Gastrocnemius medialis (tissue), 4 donors: ENCODE measurements around the gene C10orf71. TPM values are rescaled to one million over a fixed set of nuclear protein-coding genes. Genes with fewer than 3 reads are reported as not detected.

Source experiments
- ATAC-seq, 2 donors: fragments of 150-250 bp; one replicate each; pipeline ENCODE4 v1.9.1; 2016
- DNase-seq, 2 donors: peaks; one replicate each; pipeline ENCODE4 v3.0.0-alpha.2; 2019
- H3K27ac ChIP-seq, 4 donors: fragments of 200-600 bp; sonication (generic); 1 replicate in 1 of 4; 2 replicates in 3 of 4; pipeline ENCODE4 v1.5.1; 2016 to 2018; ENCODE audit warnings: mild to moderate bottlenecking in 2 of 4, moderate library complexity in 1 of 4
- H3K27me3 ChIP-seq, 3 donors: fragments of 200-600 bp; sonication (generic) in 2 of 3; 1 replicate in 1 of 3; 2 replicates in 2 of 3; pipeline versions ENCODE4 v1.5.1 to v1.6.0; 2016 to 2019; ENCODE audit warnings: mild to moderate bottlenecking in 1 of 3, moderate library complexity in 1 of 3
- H3K36me3 ChIP-seq, 2 donors: fragments of 200-600 bp; sonication (generic) in 1 of 2; one replicate each; pipeline ENCODE4 v1.5.1; 2017 to 2018
- H3K4me1 ChIP-seq, 2 donors: fragments of 200-600 bp; sonication (generic) in 1 of 2; one replicate each; pipeline ENCODE4 v1.5.1; 2016 to 2017; ENCODE audit warnings: mild to moderate bottlenecking in 2 of 2
- H3K4me3 ChIP-seq, 4 donors: fragments of 200-600 bp; sonication (generic) in 3 of 4; 1 replicate in 1 of 4; 2 replicates in 3 of 4; pipeline ENCODE4 v1.5.1; 2016 to 2019; ENCODE audit warnings: mild to moderate bottlenecking in 2 of 4
- H3K9me3 ChIP-seq, 3 donors: fragments of 200-600 bp; sonication (generic) in 2 of 3; 1 replicate in 1 of 3; 2 replicates in 2 of 3; pipeline ENCODE4 v1.5.1; 2016 to 2019
- POLR2A ChIP-seq, 2 donors: fragments of 450-650 bp; IDR thresholded peaks; one replicate each; pipeline ENCODE4 v1.6.1; 2017; ENCODE audit warnings: antibody characterized with exemption in 2 of 2, mild to moderate bottlenecking in 2 of 2, moderate library complexity in 2 of 2
- in situ Hi-C, 4 donors: fragments of 200-750 bp; cut with MboI; loops; one replicate each; pipeline versions ENCODE4 v1.15.0 to v1.8.0; 2017; ENCODE audit warnings: low sequenced_read_pairs in 4 of 4
- intact Hi-C: fragments of 100-400 bp; cut with DNase I; formaldehyde crosslinking; loops from one replicate; pipeline ENCODE4 v1.15.1; 2023; ENCODE audit warnings: low total_unique reads
- total RNA-seq, 4 donors: library from RNA; depleted of rRNA; stranded (reverse); fragments of >200 nt; gene quantifications; one replicate each; pipeline versions ENCODE4 v1.1.0 to v1.2.3, GENCODE V29; 2016
- TF ChIP-seq, protein P1 (sequence below), 5 experiments: fragments of 450-650 bp in 3 of 5; fragments of 200-600 bp in 2 of 5; sonication (generic) in 2 of 5; IDR thresholded peaks in 4 of 5; conservative IDR thresholded peaks in 1 of 5; 1 replicate in 4 of 5; 2 replicates in 1 of 5; pipeline ENCODE4 v1.5.1; 2016 to 2019; ENCODE audit warnings: antibody characterized with exemption in 5 of 5, mild to moderate bottlenecking in 3 of 5, moderate library complexity in 3 of 5

The C10orf71 gene
- total RNA-seq, 4 donors from 2014 or later = 26.5 to 208 (median 69.6) TPM

DNA sequence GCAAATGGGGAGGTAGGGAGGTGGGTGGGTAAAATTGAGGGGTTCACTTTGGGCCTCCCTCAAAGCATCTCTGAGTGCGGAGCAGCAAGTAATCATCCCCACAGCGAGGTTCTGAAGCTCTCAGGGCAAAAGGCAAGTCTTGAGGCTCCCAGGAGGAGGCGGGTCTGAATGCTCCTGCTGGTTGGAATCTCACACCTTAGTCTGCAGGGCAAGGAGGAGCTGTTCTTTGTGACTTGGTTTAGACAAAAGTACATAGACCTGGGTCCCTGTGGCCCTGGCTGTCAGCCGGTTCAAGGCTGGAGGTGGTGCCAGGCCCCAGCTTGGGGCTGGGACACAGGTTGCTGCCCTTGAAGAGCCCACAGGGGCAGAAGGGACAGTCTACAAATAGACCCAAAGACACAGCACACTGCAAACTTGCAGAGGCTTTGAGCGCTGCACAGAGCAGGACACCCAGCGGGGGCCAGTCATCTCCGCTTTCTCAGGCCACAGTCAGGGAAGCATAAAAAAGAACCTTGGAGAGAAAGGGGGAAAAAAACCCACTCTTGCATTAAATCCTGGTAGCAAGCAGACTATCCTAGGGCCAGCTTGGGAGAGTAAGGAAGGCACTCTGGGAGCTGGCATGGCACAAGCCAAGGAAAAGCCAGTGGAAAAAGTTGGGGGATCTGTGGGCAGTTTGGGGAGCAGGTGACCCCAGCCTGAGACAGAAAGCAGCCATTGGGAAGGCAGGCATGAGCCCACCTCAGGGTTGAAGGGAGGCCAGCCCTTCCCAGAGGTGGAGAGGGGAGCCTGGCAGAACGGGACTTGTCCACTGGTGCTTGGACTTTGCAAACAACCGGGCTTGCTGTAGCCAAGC is 926 bp upstream of the C10orf71 start:
- Histone ChIP-seq H3K27me3 (no peaks in the 10 kb centered on the region), H3K27ac (peak overlapping the region; percentile 95 to 100 (median 96)), H3K9me3 (no peaks in the 10 kb centered on the region), H3K4me1 (peaks cover 70 to 80% of the 10 kb centered on the region in 2 donors), H3K36me3 (no peaks in the 10 kb centered on the region), H3K4me3 (peak overlapping the region; percentile 23 to 72 (median 59))
- DNase-seq = peak in 1 of 2 donors; percentile 61
- in situ Hi-C loops = no loop called here
- peak; percentile 8 to 14 for ATAC-seq
- intact Hi-C loops = loop anchor here (1.0 kb wide), 1 partner anchor 20 kb away; no protein-coding TSS in a partner anchor
- TF ChIP-seq, protein P1, sequence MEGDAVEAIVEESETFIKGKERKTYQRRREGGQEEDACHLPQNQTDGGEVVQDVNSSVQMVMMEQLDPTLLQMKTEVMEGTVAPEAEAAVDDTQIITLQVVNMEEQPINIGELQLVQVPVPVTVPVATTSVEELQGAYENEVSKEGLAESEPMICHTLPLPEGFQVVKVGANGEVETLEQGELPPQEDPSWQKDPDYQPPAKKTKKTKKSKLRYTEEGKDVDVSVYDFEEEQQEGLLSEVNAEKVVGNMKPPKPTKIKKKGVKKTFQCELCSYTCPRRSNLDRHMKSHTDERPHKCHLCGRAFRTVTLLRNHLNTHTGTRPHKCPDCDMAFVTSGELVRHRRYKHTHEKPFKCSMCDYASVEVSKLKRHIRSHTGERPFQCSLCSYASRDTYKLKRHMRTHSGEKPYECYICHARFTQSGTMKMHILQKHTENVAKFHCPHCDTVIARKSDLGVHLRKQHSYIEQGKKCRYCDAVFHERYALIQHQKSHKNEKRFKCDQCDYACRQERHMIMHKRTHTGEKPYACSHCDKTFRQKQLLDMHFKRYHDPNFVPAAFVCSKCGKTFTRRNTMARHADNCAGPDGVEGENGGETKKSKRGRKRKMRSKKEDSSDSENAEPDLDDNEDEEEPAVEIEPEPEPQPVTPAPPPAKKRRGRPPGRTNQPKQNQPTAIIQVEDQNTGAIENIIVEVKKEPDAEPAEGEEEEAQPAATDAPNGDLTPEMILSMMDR (IDR thresholded peaks at IDR 0.05 in 4 of 5, conservative IDR thresholded peaks at IDR 0.05 in 1 of 5) = peak in 3 of 5 experiments; percentile 8 to 16 (median 10)
- TF ChIP-seq POLR2A (IDR thresholded peaks at IDR 0.05) = no peak

DNA sequence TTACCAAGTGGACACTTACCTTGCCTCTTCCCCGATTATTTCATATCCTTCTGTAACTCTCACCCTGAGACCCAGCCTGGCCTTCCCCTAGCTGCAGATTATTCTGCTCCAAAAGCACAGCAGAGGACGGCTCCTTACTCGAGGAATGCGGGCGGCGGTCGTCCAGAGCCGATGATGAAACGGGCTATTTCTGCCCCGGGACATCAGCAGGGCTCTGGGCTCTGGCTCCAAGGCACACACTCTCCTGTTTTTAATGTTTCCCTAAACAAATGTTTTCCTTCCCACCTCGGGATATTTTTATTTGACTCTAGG is 343 bp upstream of the C10orf71 start:
- no peaks in the 10 kb centered on the region for H3K9me3 ChIP-seq
- ATAC-seq (peak; percentile 55 to 67), DNase-seq (peak; percentile 84 to 90)
- TF ChIP-seq POLR2A (IDR thresholded peaks at IDR 0.05) = no peak
- TF ChIP-seq, protein P1 (IDR thresholded peaks at IDR 0.05 in 4 of 5, conservative IDR thresholded peaks at IDR 0.05 in 1 of 5) = peak in 1 of 5 experiments; percentile 14
- peaks cover 74 to 85% of the 10 kb centered on the region in 2 donors for H3K4me1 ChIP-seq
- H3K36me3 ChIP-seq = no peaks in the 10 kb centered on the region
- in situ Hi-C loops (no loop called here), intact Hi-C loops (loop anchor here (1.0 kb wide), 1 partner anchor 20 kb away; no protein-coding TSS in a partner anchor)
- H3K27me3 ChIP-seq = no peaks in the 10 kb centered on the region
- peak overlapping the region; percentile 95 to 100 (median 96) for H3K27ac ChIP-seq
- H3K4me3 ChIP-seq = peak overlapping the region; percentile 55 to 72 (median 66)

DNA sequence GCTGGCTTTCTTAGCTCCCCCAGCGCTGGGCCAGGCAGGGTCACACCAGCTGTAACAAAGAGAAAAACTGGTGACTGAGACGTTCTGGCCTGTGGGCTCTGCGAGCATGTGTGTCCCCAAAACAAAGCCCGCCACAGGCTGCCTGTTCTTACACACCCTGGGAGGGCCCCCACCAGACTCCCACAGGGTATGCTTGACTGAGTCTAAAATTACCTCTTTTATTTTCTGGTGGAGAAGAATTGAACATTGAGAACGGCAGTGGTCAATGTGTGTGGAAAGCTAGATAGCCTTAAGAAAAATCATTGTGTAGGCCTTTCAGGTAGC is 808 bp downstream of the C10orf71 start:
- intact Hi-C loops = loop anchor here (1.0 to 5.0 kb wide), 2 partner anchors 27 to 82 kb away; no protein-coding TSS in a partner anchor
- Histone ChIP-seq H3K4me3 (peak overlapping the region; percentile 55 to 72 (median 66)), H3K4me1 (peaks cover 85 to 86% of the 10 kb centered on the region in 2 donors), H3K36me3 (no peaks in the 10 kb centered on the region), H3K27me3 (no peaks in the 10 kb centered on the region), H3K9me3 (no peaks in the 10 kb centered on the region), H3K27ac (peak overlapping the region; percentile 95 to 100 (median 96))
- no peak for ATAC-seq
- no peak for DNase-seq
- TF ChIP-seq, protein P1 (IDR thresholded peaks at IDR 0.05 in 4 of 5, conservative IDR thresholded peaks at IDR 0.05 in 1 of 5) = no peak
- no peak for TF ChIP-seq POLR2A (IDR thresholded peaks at IDR 0.05)
- in situ Hi-C loops = no loop called here

DNA sequence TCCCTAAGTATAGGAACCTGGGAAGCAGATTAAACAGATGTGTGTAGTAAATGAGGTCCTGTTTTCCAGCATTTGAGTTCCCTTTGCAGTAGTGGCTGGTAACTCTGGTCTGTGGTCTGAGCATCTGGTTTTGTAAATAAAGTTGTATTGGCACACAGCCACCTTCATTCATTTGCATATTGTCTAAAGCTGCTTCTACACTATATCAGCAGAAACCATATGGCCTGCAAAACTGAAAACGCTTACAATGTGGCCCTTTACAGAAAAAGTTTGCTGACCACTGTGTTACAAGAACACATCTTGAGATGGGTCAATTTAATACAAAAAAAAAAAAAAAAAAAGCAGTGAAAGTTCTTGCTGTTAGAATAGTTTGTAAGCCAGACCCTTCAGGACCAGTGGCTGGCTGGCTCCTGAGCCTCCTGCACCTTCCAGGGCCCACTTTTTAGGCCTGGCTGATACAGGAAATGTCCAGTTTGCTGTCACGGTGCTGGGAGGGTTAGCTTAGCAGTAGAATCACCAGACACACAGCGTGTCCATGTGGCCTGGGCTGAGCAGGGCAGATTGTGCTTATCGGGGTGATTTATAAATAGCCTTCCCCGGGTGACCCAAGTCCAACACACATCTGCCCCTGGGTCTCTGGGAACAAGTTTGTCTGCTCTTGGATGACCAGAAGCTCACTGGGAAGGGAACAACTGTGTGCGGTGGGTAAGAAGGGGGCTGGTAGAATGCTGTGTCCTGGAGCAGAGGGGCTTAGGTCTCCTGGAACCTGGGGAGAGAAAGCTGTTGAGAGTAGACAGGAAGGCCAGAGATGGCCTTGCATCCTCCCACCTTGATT is 1.4 kb downstream of the C10orf71 start:
- intact Hi-C loops = loop anchor here (5.0 kb wide), 1 partner anchor 83 kb away; no protein-coding TSS in a partner anchor
- ATAC-seq = peak; percentile 43 to 51
- no peaks in the 10 kb centered on the region for H3K9me3 ChIP-seq
- in situ Hi-C loops = no loop called here
- DNase-seq = peak; percentile 88 to 89
- H3K4me3 ChIP-seq = peak overlapping the region; percentile 55 to 72 (median 66)
- H3K27ac ChIP-seq = peak overlapping the region; percentile 95 to 100 (median 96)
- no peaks in the 10 kb centered on the region for H3K36me3 ChIP-seq
- H3K4me1 ChIP-seq = peaks cover 85% of the 10 kb centered on the region in 2 donors
- peak; percentile 56 to 71 for TF ChIP-seq POLR2A (IDR thresholded peaks at IDR 0.05)
- TF ChIP-seq, protein P1 (IDR thresholded peaks at IDR 0.05 in 4 of 5, conservative IDR thresholded peaks at IDR 0.05 in 1 of 5) = peak in 1 of 5 experiments; percentile 20
- H3K27me3 ChIP-seq = no peaks in the 10 kb centered on the region
